Stomach (tissue), 9 donors: ENCODE results near the gene MRPL2. TPM values are rescaled to one million over a fixed set of nuclear protein-coding genes. Genes with fewer than 3 reads are reported as not detected.

Experiments used
- DNase-seq, 2 donors: peaks; one replicate each; pipeline versions ENCODE4 v3.0.0 to v3.0.0-alpha.2; 2013 to 2019
- H3K27ac ChIP-seq, 5 donors: fragments of 200-600 bp in 4 of 5; sonication (generic) in 4 of 5; one replicate each; pipeline ENCODE4 v1.5.1; 2013 to 2019; ENCODE audit warnings: mild to moderate bottlenecking in 1 of 5, moderate library complexity in 1 of 5
- H3K27me3 ChIP-seq, 3 donors: fragments of 200-600 bp; sonication (generic); one replicate each; pipeline ENCODE4 v1.5.1; 2017 to 2019; ENCODE audit warnings: mixed run types in 1 of 3
- H3K36me3 ChIP-seq, 4 donors: fragments of 200-600 bp; sonication (generic); 1 replicate in 3 of 4; 2 replicates in 1 of 4; pipeline ENCODE4 v1.5.1; 2016 to 2019
- H3K4me1 ChIP-seq, 4 donors: fragments of 200-600 bp; sonication (generic); one replicate each; pipeline ENCODE4 v1.5.1; 2016 to 2019
- H3K4me3 ChIP-seq, 4 donors: fragments of 200-600 bp; sonication (generic) in 3 of 4; one replicate each; pipeline ENCODE4 v1.5.1; 2016 to 2019; ENCODE audit warnings: mild to moderate bottlenecking in 1 of 4
- H3K9me3 ChIP-seq, 4 donors: fragments of 200-600 bp; sonication (generic); one replicate each; pipeline ENCODE4 v1.5.1; 2016 to 2019
- CTCF ChIP-seq, 7 experiments: fragments of 450-650 bp in 4 of 7; fragments of 200-600 bp in 3 of 7; sonication (generic) in 3 of 7; IDR thresholded peaks; one replicate each; pipeline ENCODE4 v1.5.1; 2016 to 2019; ENCODE audit warnings: antibody characterized with exemption in 7 of 7, control low read depth in 2 of 7, mild to moderate bottlenecking in 1 of 7
- EP300 ChIP-seq: sonication (generic); formaldehyde crosslinking; IDR thresholded peaks from one replicate; pipeline ENCODE4 v1.6.1; 2017; ENCODE audit warnings: antibody characterized with exemption
- POLR2A ChIP-seq, 4 donors: fragments of 450-650 bp; IDR thresholded peaks; one replicate each; pipeline ENCODE4 v1.6.1; 2016; ENCODE audit warnings: antibody characterized with exemption in 4 of 4, control low read depth in 2 of 4, mild to moderate bottlenecking in 1 of 4, moderate library complexity in 1 of 4
- POLR2AphosphoS5 ChIP-seq, 3 donors: sonication (generic); formaldehyde crosslinking; IDR thresholded peaks; one replicate each; pipeline ENCODE4 v1.6.1; 2016; ENCODE audit warnings: antibody characterized with exemption in 3 of 3
- WGBS, 5 donors: extraction: QIAGEN DNeasy Blood & Tissue Kit in 3 of 5; methylation state at CpG; one replicate each; pipeline versions ENCODE4 v1.1.5 to v1.1.7; 2013 to 2018; 5-methylcytosine and 5-hydroxymethylcytosine counted together
- intact Hi-C: fragments of 100-400 bp; cut with DNase I; formaldehyde crosslinking; loops from one replicate; pipeline ENCODE4 v1.15.1; 2023; ENCODE audit warnings: low total_unique reads
- polyA plus RNA-seq, 3 donors: library from polyadenylated mRNA; stranded (reverse); fragments of 200-250 nt; gene quantifications; one replicate each; pipeline ENCODE4 v1.2.3, GENCODE V29; 2013
- total RNA-seq, 5 donors: library from RNA; depleted of rRNA; stranded (reverse); fragments of >200 nt; gene quantifications; one replicate each; pipeline versions ENCODE4 v1.1.0 to v1.2.3, GENCODE V29; 2014 to 2016
- donor health status: healthy with polysubstance abuse.
- donor health status: Bipolar disorder and iron deficiency.
- donor health status: healthy.

The MRPL2 gene
- total and polyA plus RNA-seq, 8 donors = 3.5 to 74.8 (median 19.6) TPM

GRCh38 chr6:43038727-43039126 is 20.5 kb downstream of the MRPL2 start:
- Histone ChIP-seq H3K36me3 (peaks cover 53 to 97% (median 96%) of the 10 kb centered on the region in 4 donors), H3K9me3 (no peaks in the 10 kb centered on the region), H3K27me3 (no peaks in the 10 kb centered on the region), H3K4me3 (no peak overlapping the region), H3K27ac (no peak overlapping the region), H3K4me1 (peaks cover 0 to 6% (median 0%) of the 10 kb centered on the region in 4 donors)
- WGBS, 5 donors = 56 to 87% (median 72%) methylated on average over 9 of the region's 9 CpGs
- no peak for DNase-seq
- intact Hi-C loops = no loop called here
- no peak for TF ChIP-seq POLR2A (IDR thresholded peaks at IDR 0.05)
- no peak for TF ChIP-seq EP300
- no peak for TF ChIP-seq POLR2AphosphoS5 (IDR thresholded peaks at IDR 0.05)
- no peak for TF ChIP-seq CTCF (IDR thresholded peaks at IDR 0.05)

GRCh38 chr6:43037706-43038105 is 21.5 kb downstream of the MRPL2 start:
- 88 to 96% (median 90%) methylated on average over 8 to 9 of the region's 9 CpGs for WGBS, 5 donors
- Histone ChIP-seq H3K4me3 (no peak overlapping the region), H3K27me3 (no peaks in the 10 kb centered on the region), H3K4me1 (peaks cover 0 to 6% (median 0%) of the 10 kb centered on the region in 4 donors), H3K36me3 (peaks cover 47 to 97% (median 94%) of the 10 kb centered on the region in 4 donors), H3K27ac (no peak overlapping the region), H3K9me3 (no peaks in the 10 kb centered on the region)
- intact Hi-C loops = no loop called here
- TF ChIP-seq POLR2AphosphoS5 (IDR thresholded peaks at IDR 0.05) (no peak), POLR2A (IDR thresholded peaks at IDR 0.05) (no peak), EP300 (no peak), CTCF (IDR thresholded peaks at IDR 0.05) (no peak)
- no peak for DNase-seq

- 69 to 91% (median 79%) methylated on average over 5 of the region's 5 CpGs for WGBS, 5 donors
- no peaks in the 10 kb centered on the region for H3K9me3 ChIP-seq
- H3K27ac ChIP-seq = no peak overlapping the region
- intact Hi-C loops = no loop called here
- peaks cover 0 to 6% (median 0%) of the 10 kb centered on the region in 4 donors for H3K4me1 ChIP-seq
- no peaks in the 10 kb centered on the region for H3K27me3 ChIP-seq
- H3K4me3 ChIP-seq = no peak overlapping the region
- no peak for TF ChIP-seq EP300
- TF ChIP-seq CTCF (IDR thresholded peaks at IDR 0.05) = no peak
- no peak for TF ChIP-seq POLR2AphosphoS5 (IDR thresholded peaks at IDR 0.05)
- no peak for TF ChIP-seq POLR2A (IDR thresholded peaks at IDR 0.05)
- no peak for DNase-seq
- H3K36me3 ChIP-seq = peaks cover 47 to 97% (median 94%) of the 10 kb centered on the region in 4 donors
Observed at GRCh38 chr6:43037197-43037596, 22.0 kb downstream of the MRPL2 start.

- WGBS, 5 donors = 85 to 94% (median 92%) methylated on average over 9 of the region's 9 CpGs
- no peak for TF ChIP-seq POLR2AphosphoS5 (IDR thresholded peaks at IDR 0.05)
- Histone ChIP-seq H3K9me3 (no peaks in the 10 kb centered on the region), H3K36me3 (peaks cover 50 to 99% (median 95%) of the 10 kb centered on the region in 4 donors), H3K27me3 (no peaks in the 10 kb centered on the region), H3K4me1 (peaks cover 0 to 6% (median 0%) of the 10 kb centered on the region in 4 donors), H3K4me3 (no peak overlapping the region), H3K27ac (no peak overlapping the region)
- intact Hi-C loops = no loop called here
- DNase-seq = no peak
Observed at GRCh38 chr6:43036712-43037111, 22.5 kb downstream of the MRPL2 start.

GRCh38 chr6:43035495-43036194 is 23.6 kb downstream of the MRPL2 start:
- DNase-seq = no peak
- 54 to 77% (median 61%) methylated on average over 4 of the region's 4 CpGs for WGBS, 5 donors
- H3K4me1 ChIP-seq = peaks cover 0 to 6% (median 0%) of the 10 kb centered on the region in 4 donors
- H3K4me3 ChIP-seq = no peak overlapping the region
- TF ChIP-seq EP300 = no peak
- TF ChIP-seq POLR2A (IDR thresholded peaks at IDR 0.05) = no peak
- no peak for TF ChIP-seq POLR2AphosphoS5 (IDR thresholded peaks at IDR 0.05)
- no peak for TF ChIP-seq CTCF (IDR thresholded peaks at IDR 0.05)
- no peak overlapping the region for H3K27ac ChIP-seq
- peaks cover 53 to 99% (median 96%) of the 10 kb centered on the region in 4 donors for H3K36me3 ChIP-seq
- no peaks in the 10 kb centered on the region for H3K9me3 ChIP-seq
- intact Hi-C loops = no loop called here
- no peaks in the 10 kb centered on the region for H3K27me3 ChIP-seq
